ENCODE data around the gene GLCCI1. TPM values are rescaled to one million over a fixed set of nuclear protein-coding genes. Genes with fewer than 3 reads are reported as not detected.

The GLCCI1 gene
- total and polyA plus RNA-seq, 2 of the 13 experiments (the other 11 are each of a cell fraction or from before 2014, with no cell fraction given): 1.3 to 1.7 TPM

- H3K4me2 ChIP-seq (ENCODE audit: low read depth, low read length): no peak overlapping the region
- H3K27me3 ChIP-seq (ENCODE audit: control insufficient read depth in 1 of 2, insufficient read depth in 2 of 2, low read length in 2 of 2): no peaks in the 10 kb centered on the region
- no TSS peak for BruUV-seq (replicated peaks)
- POLR2A ChIA-PET: no interaction called here
- H3K4me1 ChIP-seq (ENCODE audit: insufficient read depth, low read length): no peaks in the 10 kb centered on the region
- H3K9ac ChIP-seq (ENCODE audit: insufficient read depth, low read depth, low read length): no peak overlapping the region
- 91% methylated on average over 9 of the region's 9 CpGs for WGBS (ENCODE audit: low lambda C conversion rate)
- intact Hi-C loops (cut with micrococcal nuclease; ENCODE audit: unreplicated experiment) (no loop called here), in situ Hi-C loops (cut with HindIII; ENCODE audit: extremely low pct_ligation_motif_present, low pct_unique_long_range_greater_than_20kb) (no loop called here)
- H3K79me2 ChIP-seq (ENCODE audit: insufficient read depth, low read length): no peaks in the 10 kb centered on the region
- no peak for FAIRE-seq
- H3K9me3 ChIP-seq (ENCODE audit: low read length): no peaks in the 10 kb centered on the region
- no peak for ATAC-seq
- H3K36me3 ChIP-seq (replicated peaks in 1 of 2; ENCODE audit: control insufficient read depth in 1 of 2, insufficient read depth in 2 of 2, low read length in 2 of 2): no peaks in the 10 kb centered on the region
- no peak overlapping the region for H3K27ac ChIP-seq (ENCODE audit: extremely low read length, insufficient read depth, low read length)
- CTCF ChIA-PET (ENCODE audit: low intra/inter-chr PET ratio, low total read pairs): no interaction called here
- H2AFZ ChIP-seq (ENCODE audit: low read length): no peak overlapping the region
- H4K20me1 ChIP-seq (ENCODE audit: insufficient read depth, low read length): no peaks in the 10 kb centered on the region
- no peak overlapping the region for H3K4me3 ChIP-seq (replicated peaks in 1 of 3; ENCODE audit: insufficient read depth in 1 of 3, low read depth in 2 of 3, low read length in 3 of 3)
- no peak for DNase-seq (ENCODE audit: low spot score)
- TF ChIP-seq, protein P1, sequence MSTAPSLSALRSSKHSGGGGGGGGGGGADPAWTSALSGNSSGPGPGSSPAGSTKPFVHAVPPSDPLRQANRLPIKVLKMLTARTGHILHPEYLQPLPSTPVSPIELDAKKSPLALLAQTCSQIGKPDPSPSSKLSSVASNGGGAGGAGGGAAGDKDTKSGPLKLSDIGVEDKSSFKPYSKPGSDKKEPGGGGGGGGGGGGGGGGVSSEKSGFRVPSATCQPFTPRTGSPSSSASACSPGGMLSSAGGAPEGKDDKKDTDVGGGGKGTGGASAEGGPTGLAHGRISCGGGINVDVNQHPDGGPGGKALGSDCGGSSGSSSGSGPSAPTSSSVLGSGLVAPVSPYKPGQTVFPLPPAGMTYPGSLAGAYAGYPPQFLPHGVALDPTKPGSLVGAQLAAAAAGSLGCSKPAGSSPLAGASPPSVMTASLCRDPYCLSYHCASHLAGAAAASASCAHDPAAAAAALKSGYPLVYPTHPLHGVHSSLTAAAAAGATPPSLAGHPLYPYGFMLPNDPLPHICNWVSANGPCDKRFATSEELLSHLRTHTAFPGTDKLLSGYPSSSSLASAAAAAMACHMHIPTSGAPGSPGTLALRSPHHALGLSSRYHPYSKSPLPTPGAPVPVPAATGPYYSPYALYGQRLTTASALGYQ (CRISPR knock-in tag; IDR thresholded peaks at IDR 0.05): no peak
- TF ChIP-seq SYNCRIP (IDR thresholded peaks at IDR 0.05; ENCODE audit: insufficient read depth, low read depth, low read length) (no peak), GMEB1 (CRISPR knock-in tag; IDR thresholded peaks at IDR 0.05; ENCODE audit: borderline replicate concordance) (no peak), ZFX (CRISPR knock-in tag; IDR thresholded peaks at IDR 0.05; ENCODE audit: low read depth) (no peak), ZNF546 (CRISPR knock-in tag; conservative IDR thresholded peaks at IDR 0.05) (no peak), ZNF557 (CRISPR knock-in tag; IDR thresholded peaks at IDR 0.05) (no peak), HOXD1 (CRISPR knock-in tag; IDR thresholded peaks at IDR 0.05) (no peak), ZNF34 (CRISPR knock-in tag; IDR thresholded peaks at IDR 0.05; ENCODE audit: borderline replicate concordance) (no peak), HMG20A (CRISPR knock-in tag; IDR thresholded peaks at IDR 0.05; ENCODE audit: borderline replicate concordance) (no peak), HMGXB4 (CRISPR knock-in tag; IDR thresholded peaks at IDR 0.05; ENCODE audit: borderline replicate concordance in 1 of 2, low read depth in 1 of 2) (no peak), ZNF878 (CRISPR knock-in tag; IDR thresholded peaks at IDR 0.05) (no peak), JUNB (CRISPR knock-in tag; IDR thresholded peaks at IDR 0.05; ENCODE audit: borderline replicate concordance) (no peak)
- TF ChIP-seq, protein P2, sequence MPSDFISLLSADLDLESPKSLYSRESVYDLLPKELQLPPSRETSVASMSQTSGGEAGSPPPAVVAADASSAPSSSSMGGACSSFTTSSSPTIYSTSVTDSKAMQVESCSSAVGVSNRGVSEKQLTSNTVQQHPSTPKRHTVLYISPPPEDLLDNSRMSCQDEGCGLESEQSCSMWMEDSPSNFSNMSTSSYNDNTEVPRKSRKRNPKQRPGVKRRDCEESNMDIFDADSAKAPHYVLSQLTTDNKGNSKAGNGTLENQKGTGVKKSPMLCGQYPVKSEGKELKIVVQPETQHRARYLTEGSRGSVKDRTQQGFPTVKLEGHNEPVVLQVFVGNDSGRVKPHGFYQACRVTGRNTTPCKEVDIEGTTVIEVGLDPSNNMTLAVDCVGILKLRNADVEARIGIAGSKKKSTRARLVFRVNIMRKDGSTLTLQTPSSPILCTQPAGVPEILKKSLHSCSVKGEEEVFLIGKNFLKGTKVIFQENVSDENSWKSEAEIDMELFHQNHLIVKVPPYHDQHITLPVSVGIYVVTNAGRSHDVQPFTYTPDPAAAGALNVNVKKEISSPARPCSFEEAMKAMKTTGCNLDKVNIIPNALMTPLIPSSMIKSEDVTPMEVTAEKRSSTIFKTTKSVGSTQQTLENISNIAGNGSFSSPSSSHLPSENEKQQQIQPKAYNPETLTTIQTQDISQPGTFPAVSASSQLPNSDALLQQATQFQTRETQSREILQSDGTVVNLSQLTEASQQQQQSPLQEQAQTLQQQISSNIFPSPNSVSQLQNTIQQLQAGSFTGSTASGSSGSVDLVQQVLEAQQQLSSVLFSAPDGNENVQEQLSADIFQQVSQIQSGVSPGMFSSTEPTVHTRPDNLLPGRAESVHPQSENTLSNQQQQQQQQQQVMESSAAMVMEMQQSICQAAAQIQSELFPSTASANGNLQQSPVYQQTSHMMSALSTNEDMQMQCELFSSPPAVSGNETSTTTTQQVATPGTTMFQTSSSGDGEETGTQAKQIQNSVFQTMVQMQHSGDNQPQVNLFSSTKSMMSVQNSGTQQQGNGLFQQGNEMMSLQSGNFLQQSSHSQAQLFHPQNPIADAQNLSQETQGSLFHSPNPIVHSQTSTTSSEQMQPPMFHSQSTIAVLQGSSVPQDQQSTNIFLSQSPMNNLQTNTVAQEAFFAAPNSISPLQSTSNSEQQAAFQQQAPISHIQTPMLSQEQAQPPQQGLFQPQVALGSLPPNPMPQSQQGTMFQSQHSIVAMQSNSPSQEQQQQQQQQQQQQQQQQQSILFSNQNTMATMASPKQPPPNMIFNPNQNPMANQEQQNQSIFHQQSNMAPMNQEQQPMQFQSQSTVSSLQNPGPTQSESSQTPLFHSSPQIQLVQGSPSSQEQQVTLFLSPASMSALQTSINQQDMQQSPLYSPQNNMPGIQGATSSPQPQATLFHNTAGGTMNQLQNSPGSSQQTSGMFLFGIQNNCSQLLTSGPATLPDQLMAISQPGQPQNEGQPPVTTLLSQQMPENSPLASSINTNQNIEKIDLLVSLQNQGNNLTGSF (CRISPR knock-in tag; IDR thresholded peaks at IDR 0.05): no peak
These were observed 102.0 kb downstream of the GLCCI1 start for GRCh38 chr7:8070451-8071180.
